ENCODE results near the gene PIP5K1B.

DNA sequence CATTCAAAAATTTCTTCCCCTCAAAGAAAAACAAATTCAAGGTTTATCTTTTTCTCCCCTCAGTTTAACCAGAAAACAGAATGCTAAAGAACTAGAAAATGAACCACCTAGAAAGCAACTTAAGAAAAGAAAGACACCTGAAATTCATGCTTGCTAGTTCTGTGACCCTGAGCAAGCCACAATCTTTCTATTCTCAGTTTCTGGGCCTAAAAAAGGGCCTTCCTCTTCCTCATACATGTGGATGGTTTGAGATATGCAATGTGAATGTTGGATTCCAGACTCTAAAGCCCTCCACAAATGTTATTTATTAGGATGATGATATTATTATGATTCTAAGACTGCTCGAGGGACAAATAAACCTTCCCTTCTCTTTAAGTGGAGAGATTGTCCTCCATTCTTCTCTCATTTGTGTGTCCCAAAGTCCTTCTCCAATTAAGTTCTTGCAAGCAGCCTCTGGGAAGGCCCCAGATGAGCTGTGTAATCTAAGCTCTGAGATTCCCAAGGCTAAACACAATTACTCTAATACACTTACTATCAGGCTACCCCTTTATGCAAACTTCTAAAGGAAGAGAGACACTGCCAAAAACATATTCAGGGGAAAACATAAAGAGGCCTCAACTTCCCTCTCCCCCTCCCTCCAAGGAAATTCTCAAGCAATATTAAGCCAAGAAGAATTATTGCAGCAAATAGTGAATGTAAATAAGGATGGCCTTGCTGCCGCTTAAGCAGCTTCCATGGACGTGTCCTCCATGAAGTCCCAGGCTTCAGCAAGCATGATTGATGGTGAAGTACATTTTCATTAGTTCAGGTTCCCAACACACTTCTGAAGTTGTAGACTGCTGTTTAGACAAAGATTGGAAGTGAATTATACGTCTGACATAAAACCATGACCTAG lies 228.6 kb downstream of the PIP5K1B start:
- no peak for TF ChIP-seq CTCF (conservative IDR thresholded peaks at IDR 0.05 in 1 of 2, IDR thresholded peaks at IDR 0.05 in 1 of 2; ENCODE audit: low read depth in 1 of 2, low read length in 2 of 2)
- no peak for TF ChIP-seq EZH2 (IDR thresholded peaks at IDR 0.05; ENCODE audit: low read length, missing control alignments)

Measured in fibroblast of lung (primary cell).